ENCODE measurements around the gene NOTCH1. TPM values are rescaled to one million over a fixed set of nuclear protein-coding genes. Genes with fewer than 3 reads are reported as not detected.
"Not testable (repeated sequence)": the region's sequence is repeated elsewhere in the genome, so short reads cannot be mapped to it uniquely, and the experiment has no call there.

NOTCH1 gene
- total RNA-seq, 1 donor from 2014 or later: 39.7 TPM

GRCh38 chr9:136577941-136578625 lies 32.2 kb upstream of the NOTCH1 start:
- no peak for TF ChIP-seq CTCF (conservative IDR thresholded peaks at IDR 0.05; ENCODE audit: low read depth, low read length)
- DNase-seq (ENCODE audit: low read depth): no peak
- H3K4me3 ChIP-seq (ENCODE audit: low read depth, low read length): no peak overlapping the region

GRCh38 chr9:136576269-136576626 lies 30.4 kb upstream of the NOTCH1 start:
- TF ChIP-seq CTCF (conservative IDR thresholded peaks at IDR 0.05; ENCODE audit: low read depth, low read length): no peak
- H3K4me3 ChIP-seq (ENCODE audit: low read depth, low read length): no peak overlapping the region
- DNase-seq (ENCODE audit: low read depth): peak; percentile 23

GRCh38 chr9:136575626-136576268 lies 29.9 kb upstream of the NOTCH1 start:
- TF ChIP-seq CTCF (conservative IDR thresholded peaks at IDR 0.05; ENCODE audit: low read depth, low read length): no peak
- no peak for DNase-seq (ENCODE audit: low read depth)
- H3K4me3 ChIP-seq (ENCODE audit: low read depth, low read length): no peak overlapping the region

GRCh38 chr9:136574606-136575005 lies 28.8 kb upstream of the NOTCH1 start:
- not testable (repeated sequence) for DNase-seq (ENCODE audit: low read depth)

GRCh38 chr9:136572828-136573625 lies 27.2 kb upstream of the NOTCH1 start:
- DNase-seq (ENCODE audit: low read depth): no peak
- no peak overlapping the region for H3K4me3 ChIP-seq (ENCODE audit: low read depth, low read length)

More at GRCh38 chr9:136574606-136575005, 28.8 kb upstream of the NOTCH1 start:
- not testable (repeated sequence) for H3K4me3 ChIP-seq (ENCODE audit: low read depth, low read length)

GRCh38 chr9:136572003-136572827 lies 26.4 kb upstream of the NOTCH1 start:
- no peak overlapping the region for H3K4me3 ChIP-seq (ENCODE audit: low read depth, low read length)
- TF ChIP-seq CTCF (conservative IDR thresholded peaks at IDR 0.05; ENCODE audit: low read depth, low read length): no peak
- DNase-seq (ENCODE audit: low read depth): peak; percentile 32

More at GRCh38 chr9:136572828-136573625, 27.2 kb upstream of the NOTCH1 start:
- no peak for TF ChIP-seq CTCF (conservative IDR thresholded peaks at IDR 0.05; ENCODE audit: low read depth, low read length)
